ENCODE data around the gene TRIM67.

DNA sequence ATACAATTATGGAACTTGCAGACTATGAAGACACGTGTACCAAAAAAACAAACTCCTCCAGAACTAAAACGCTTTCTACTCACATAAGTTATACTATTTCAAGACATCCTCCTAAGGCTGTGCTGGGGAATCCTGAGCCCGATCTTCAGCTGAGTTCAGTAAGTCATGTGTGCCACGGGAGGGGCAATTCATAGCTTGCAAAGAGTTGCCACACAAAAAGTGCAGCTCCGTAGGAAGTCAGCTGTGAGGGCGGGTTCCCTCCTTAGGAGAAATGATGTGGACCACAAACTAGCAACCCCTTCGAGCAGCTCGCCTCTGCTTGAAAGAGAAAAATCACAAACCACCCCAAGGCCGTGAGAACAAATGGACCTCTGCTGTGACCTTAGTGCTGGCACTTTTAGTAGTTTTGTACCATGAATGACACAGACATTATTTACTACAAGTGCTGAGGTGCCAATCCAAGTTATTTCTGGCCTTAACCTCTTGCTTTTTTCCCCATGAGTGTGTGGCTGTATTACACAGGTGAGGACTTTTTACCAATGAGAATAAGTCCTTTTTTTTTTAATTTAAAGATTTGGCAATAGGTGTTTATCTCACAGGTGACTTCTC, 35.8 kb upstream of the TRIM67 start:
- TF ChIP-seq EZH2 (IDR thresholded peaks at IDR 0.05; ENCODE audit: low read length, unreplicated experiment), result no peak
- TF ChIP-seq, protein P1, sequence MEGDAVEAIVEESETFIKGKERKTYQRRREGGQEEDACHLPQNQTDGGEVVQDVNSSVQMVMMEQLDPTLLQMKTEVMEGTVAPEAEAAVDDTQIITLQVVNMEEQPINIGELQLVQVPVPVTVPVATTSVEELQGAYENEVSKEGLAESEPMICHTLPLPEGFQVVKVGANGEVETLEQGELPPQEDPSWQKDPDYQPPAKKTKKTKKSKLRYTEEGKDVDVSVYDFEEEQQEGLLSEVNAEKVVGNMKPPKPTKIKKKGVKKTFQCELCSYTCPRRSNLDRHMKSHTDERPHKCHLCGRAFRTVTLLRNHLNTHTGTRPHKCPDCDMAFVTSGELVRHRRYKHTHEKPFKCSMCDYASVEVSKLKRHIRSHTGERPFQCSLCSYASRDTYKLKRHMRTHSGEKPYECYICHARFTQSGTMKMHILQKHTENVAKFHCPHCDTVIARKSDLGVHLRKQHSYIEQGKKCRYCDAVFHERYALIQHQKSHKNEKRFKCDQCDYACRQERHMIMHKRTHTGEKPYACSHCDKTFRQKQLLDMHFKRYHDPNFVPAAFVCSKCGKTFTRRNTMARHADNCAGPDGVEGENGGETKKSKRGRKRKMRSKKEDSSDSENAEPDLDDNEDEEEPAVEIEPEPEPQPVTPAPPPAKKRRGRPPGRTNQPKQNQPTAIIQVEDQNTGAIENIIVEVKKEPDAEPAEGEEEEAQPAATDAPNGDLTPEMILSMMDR (conservative IDR thresholded peaks at IDR 0.05; ENCODE audit: low read depth, low read length), result no peak
- no peak for TF ChIP-seq EZH2phosphoT487 (IDR thresholded peaks at IDR 0.05; ENCODE audit: borderline replicate concordance, low read length)
